ENCODE data around the gene CELF4. TPM values are rescaled to one million over a fixed set of nuclear protein-coding genes. Genes with fewer than 3 reads are reported as not detected.

The CELF4 gene
- total and polyA plus RNA-seq, 9 donors, result 0.18 to 2.0 (median 1.1) TPM

- peaks cover 26% of the 10 kb centered on the region for H3K27me3 ChIP-seq (ENCODE audit: control insufficient read depth, insufficient read depth, low read length)
- H3K4me3 ChIP-seq (ENCODE audit: low read length), result no peak overlapping the region
- WGBS (ENCODE audit: insufficient coverage), result 15% methylated on average over 6 of the region's 8 CpGs
- peak; percentile 78 for DNase-seq
- no peaks in the 10 kb centered on the region for H3K9me3 ChIP-seq (replicated peaks; ENCODE audit: control insufficient read depth, low read depth, low read length)
- no peaks in the 10 kb centered on the region for H3K4me1 ChIP-seq (ENCODE audit: control insufficient read depth, insufficient read depth, low read length)
- H3K27ac ChIP-seq (ENCODE audit: low read length), result no peak overlapping the region
- no peaks in the 10 kb centered on the region for H3K36me3 ChIP-seq (ENCODE audit: control insufficient read depth, insufficient read depth, low read length)
Measured at GRCh38 chr18:37270038-37270665, 295.4 kb downstream of the CELF4 start.

GRCh38 chr18:37266290-37266689 lies 299.3 kb downstream of the CELF4 start:
- H3K36me3 ChIP-seq (ENCODE audit: control insufficient read depth, insufficient read depth, low read length), result no peaks in the 10 kb centered on the region
- H3K4me3 ChIP-seq (ENCODE audit: low read length), result no peak overlapping the region
- no peak overlapping the region for H3K27ac ChIP-seq (ENCODE audit: low read length)
- H3K27me3 ChIP-seq (ENCODE audit: control insufficient read depth, insufficient read depth, low read length), result no peaks in the 10 kb centered on the region
- WGBS (ENCODE audit: insufficient coverage), result 21% methylated on average over 11 of the region's 13 CpGs
- DNase-seq, result no peak
- H3K4me1 ChIP-seq (ENCODE audit: control insufficient read depth, insufficient read depth, low read length), result no peaks in the 10 kb centered on the region
- no peaks in the 10 kb centered on the region for H3K9me3 ChIP-seq (replicated peaks; ENCODE audit: control insufficient read depth, low read depth, low read length)

- Histone ChIP-seq H3K4me3 (ENCODE audit: low read length) (no peak overlapping the region), H3K9me3 (replicated peaks; ENCODE audit: control insufficient read depth, low read depth, low read length) (no peaks in the 10 kb centered on the region), H3K27me3 (ENCODE audit: control insufficient read depth, insufficient read depth, low read length) (no peaks in the 10 kb centered on the region), H3K4me1 (ENCODE audit: control insufficient read depth, insufficient read depth, low read length) (no peaks in the 10 kb centered on the region), H3K36me3 (ENCODE audit: control insufficient read depth, insufficient read depth, low read length) (no peaks in the 10 kb centered on the region), H3K27ac (ENCODE audit: low read length) (no peak overlapping the region)
- DNase-seq, result no peak
- 64% methylated on average over 1 of the region's 2 CpGs for whole genome bisulfite sequencing (ENCODE audit: insufficient coverage)
Measured at GRCh38 chr18:37265382-37265781, 300.2 kb downstream of the CELF4 start.

DNA sequence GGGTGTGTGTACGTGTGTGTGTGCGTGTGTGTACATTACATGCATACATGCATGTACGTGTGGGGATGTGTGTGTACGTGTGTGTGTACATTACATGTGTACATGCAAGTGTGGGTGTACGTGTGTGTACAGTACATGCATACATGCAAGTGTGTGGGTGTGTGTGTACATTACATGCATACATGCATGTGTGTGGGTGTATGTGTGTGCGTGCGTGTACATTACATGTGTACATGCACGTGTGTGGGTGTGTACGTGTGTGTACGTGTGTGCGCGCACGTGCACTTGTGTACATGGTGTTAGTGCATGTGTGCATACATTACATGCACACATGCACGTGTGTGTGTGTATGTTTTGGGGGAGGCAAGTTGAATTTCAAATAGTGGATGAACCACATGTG lies 300.6 kb downstream of the CELF4 start:
- H3K36me3 ChIP-seq (ENCODE audit: control insufficient read depth, insufficient read depth, low read length), result no peaks in the 10 kb centered on the region
- 89% methylated on average over 12 of the region's 14 CpGs for WGBS (ENCODE audit: insufficient coverage)
- H3K4me1 ChIP-seq (ENCODE audit: control insufficient read depth, insufficient read depth, low read length), result no peaks in the 10 kb centered on the region
- H3K9me3 ChIP-seq (replicated peaks; ENCODE audit: control insufficient read depth, low read depth, low read length), result no peaks in the 10 kb centered on the region
- H3K4me3 ChIP-seq (ENCODE audit: low read length), result no peak overlapping the region
- no peak overlapping the region for H3K27ac ChIP-seq (ENCODE audit: low read length)
- H3K27me3 ChIP-seq (ENCODE audit: control insufficient read depth, insufficient read depth, low read length), result no peaks in the 10 kb centered on the region
- DNase-seq, result no peak

DNA sequence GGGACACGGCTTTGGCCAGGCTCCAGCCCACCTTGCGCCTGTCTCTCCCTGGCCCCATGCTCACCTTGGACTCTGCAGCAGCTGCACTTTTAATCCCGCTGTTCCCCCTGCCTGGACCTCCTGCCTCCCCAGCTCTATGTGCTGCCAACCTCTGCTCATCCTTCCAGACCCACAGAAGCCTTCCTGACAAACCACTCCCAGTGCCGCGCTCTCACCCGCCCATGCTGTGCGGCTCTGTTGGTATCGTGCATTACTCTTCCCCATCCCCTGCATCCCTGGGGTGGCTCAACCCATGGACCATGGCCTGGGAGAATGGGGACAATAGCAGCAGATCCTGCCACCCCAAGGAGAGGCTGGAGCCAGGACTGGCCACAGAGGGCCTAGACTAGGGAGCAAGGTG lies 303.6 kb downstream of the CELF4 start:
- H3K36me3 ChIP-seq (ENCODE audit: control insufficient read depth, insufficient read depth, low read length), result no peaks in the 10 kb centered on the region
- peaks cover 20% of the 10 kb centered on the region for H3K27me3 ChIP-seq (ENCODE audit: control insufficient read depth, insufficient read depth, low read length)
- no peak overlapping the region for H3K27ac ChIP-seq (ENCODE audit: low read length)
- H3K4me3 ChIP-seq (ENCODE audit: low read length), result no peak overlapping the region
- H3K4me1 ChIP-seq (ENCODE audit: control insufficient read depth, insufficient read depth, low read length), result no peaks in the 10 kb centered on the region
- WGBS (ENCODE audit: insufficient coverage), result 79% methylated on average over 6 of the region's 8 CpGs
- no peaks in the 10 kb centered on the region for H3K9me3 ChIP-seq (replicated peaks; ENCODE audit: control insufficient read depth, low read depth, low read length)
- DNase-seq, result no peak

DNA sequence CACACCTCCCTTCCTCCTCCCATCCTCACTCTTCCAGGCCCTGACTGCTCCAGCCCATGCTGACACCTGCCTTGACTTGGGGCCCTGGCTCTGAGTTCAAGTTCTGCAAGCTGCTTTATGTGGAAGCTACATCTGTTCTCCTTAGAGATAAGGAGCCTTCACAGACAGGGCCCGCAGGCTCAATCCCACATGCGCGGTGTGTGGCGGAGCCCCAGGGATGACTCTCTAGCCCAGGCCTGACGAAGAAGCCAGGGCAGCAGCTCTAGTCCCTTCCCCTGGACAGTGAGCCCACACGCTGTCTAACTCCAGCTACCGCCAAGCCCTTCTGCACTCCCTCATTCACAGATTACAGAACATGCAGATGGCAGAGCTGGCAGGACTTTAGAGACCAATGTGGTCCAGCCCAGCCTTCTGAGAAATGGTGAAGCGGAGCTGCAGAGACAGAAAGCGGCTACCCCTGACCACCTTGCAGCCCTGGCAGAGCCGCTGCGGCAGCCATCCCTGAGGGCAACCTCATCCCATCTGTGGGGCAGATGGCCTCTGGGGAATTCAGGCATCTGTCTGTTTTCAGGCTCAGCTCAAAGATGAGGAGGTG lies 304.3 kb downstream of the CELF4 start:
- no peak overlapping the region for H3K27ac ChIP-seq (ENCODE audit: low read length)
- no peak for DNase-seq
- 85% methylated on average over 11 of the region's 11 CpGs for WGBS (ENCODE audit: insufficient coverage)
- no peak overlapping the region for H3K4me3 ChIP-seq (ENCODE audit: low read length)
- H3K36me3 ChIP-seq (ENCODE audit: control insufficient read depth, insufficient read depth, low read length), result no peaks in the 10 kb centered on the region
- no peaks in the 10 kb centered on the region for H3K9me3 ChIP-seq (replicated peaks; ENCODE audit: control insufficient read depth, low read depth, low read length)
- peaks cover 21% of the 10 kb centered on the region for H3K27me3 ChIP-seq (ENCODE audit: control insufficient read depth, insufficient read depth, low read length)
- H3K4me1 ChIP-seq (ENCODE audit: control insufficient read depth, insufficient read depth, low read length), result no peaks in the 10 kb centered on the region

- Histone ChIP-seq H3K4me3 (ENCODE audit: low read length) (no peak overlapping the region), H3K4me1 (ENCODE audit: control insufficient read depth, insufficient read depth, low read length) (no peaks in the 10 kb centered on the region), H3K27me3 (ENCODE audit: control insufficient read depth, insufficient read depth, low read length) (peaks cover 26% of the 10 kb centered on the region), H3K9me3 (replicated peaks; ENCODE audit: control insufficient read depth, low read depth, low read length) (no peaks in the 10 kb centered on the region), H3K36me3 (ENCODE audit: control insufficient read depth, insufficient read depth, low read length) (no peaks in the 10 kb centered on the region), H3K27ac (ENCODE audit: low read length) (no peak overlapping the region)
- 69% methylated on average over 10 of the region's 10 CpGs for WGBS (ENCODE audit: insufficient coverage)
- no peak for DNase-seq
Measured at GRCh38 chr18:37260367-37261093, 305.1 kb downstream of the CELF4 start.

GRCh38 chr18:37259711-37260110 lies 305.9 kb downstream of the CELF4 start:
- no peak overlapping the region for H3K4me3 ChIP-seq (ENCODE audit: low read length)
- 66% methylated on average over 5 of the region's 5 CpGs for WGBS (ENCODE audit: insufficient coverage)
- H3K36me3 ChIP-seq (ENCODE audit: control insufficient read depth, insufficient read depth, low read length), result no peaks in the 10 kb centered on the region
- peaks cover 35% of the 10 kb centered on the region for H3K27me3 ChIP-seq (ENCODE audit: control insufficient read depth, insufficient read depth, low read length)
- H3K27ac ChIP-seq (ENCODE audit: low read length), result no peak overlapping the region
- H3K9me3 ChIP-seq (replicated peaks; ENCODE audit: control insufficient read depth, low read depth, low read length), result no peaks in the 10 kb centered on the region
- DNase-seq, result no peak
- H3K4me1 ChIP-seq (ENCODE audit: control insufficient read depth, insufficient read depth, low read length), result peaks cover under 1% of the 10 kb centered on the region

GRCh38 chr18:37258819-37259218 lies 306.8 kb downstream of the CELF4 start:
- no peak for DNase-seq
- Histone ChIP-seq H3K9me3 (replicated peaks; ENCODE audit: control insufficient read depth, low read depth, low read length) (no peaks in the 10 kb centered on the region), H3K27ac (ENCODE audit: low read length) (no peak overlapping the region), H3K4me3 (ENCODE audit: low read length) (no peak overlapping the region), H3K36me3 (ENCODE audit: control insufficient read depth, insufficient read depth, low read length) (no peaks in the 10 kb centered on the region), H3K4me1 (ENCODE audit: control insufficient read depth, insufficient read depth, low read length) (peaks cover 4% of the 10 kb centered on the region), H3K27me3 (ENCODE audit: control insufficient read depth, insufficient read depth, low read length) (peaks cover 38% of the 10 kb centered on the region)
- 67% methylated on average over 1 of the region's 11 CpGs for WGBS (ENCODE audit: insufficient coverage)

DNA sequence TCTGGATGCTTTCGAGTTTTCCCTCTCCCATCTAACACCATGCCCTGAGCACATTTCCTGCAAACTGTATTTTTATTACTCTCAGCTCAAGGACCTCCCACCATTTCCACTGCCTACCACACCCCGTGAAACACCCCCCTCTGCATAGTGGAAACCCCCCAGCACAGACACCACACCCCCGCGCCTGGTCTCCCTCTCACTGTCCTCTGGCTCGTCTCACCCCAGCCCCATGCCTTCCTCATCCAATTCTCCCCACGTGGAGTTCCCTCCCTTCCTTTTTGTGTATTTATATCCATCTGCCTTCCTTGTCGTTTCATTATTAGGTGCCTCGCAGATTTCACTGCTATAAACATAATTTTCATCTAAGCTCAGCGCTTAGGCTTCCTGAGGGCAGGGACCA lies 307.5 kb downstream of the CELF4 start:
- no peaks in the 10 kb centered on the region for H3K9me3 ChIP-seq (replicated peaks; ENCODE audit: control insufficient read depth, low read depth, low read length)
- H3K27ac ChIP-seq (ENCODE audit: low read length), result no peak overlapping the region
- no peak for DNase-seq
- no peaks in the 10 kb centered on the region for H3K36me3 ChIP-seq (ENCODE audit: control insufficient read depth, insufficient read depth, low read length)
- peaks cover 44% of the 10 kb centered on the region for H3K27me3 ChIP-seq (ENCODE audit: control insufficient read depth, insufficient read depth, low read length)
- no peak overlapping the region for H3K4me3 ChIP-seq (ENCODE audit: low read length)
- H3K4me1 ChIP-seq (ENCODE audit: control insufficient read depth, insufficient read depth, low read length), result peaks cover 6% of the 10 kb centered on the region
- WGBS (ENCODE audit: insufficient coverage), result 23% methylated on average over 6 of the region's 9 CpGs

All from muscle of leg (tissue), 11 donors.